HepG2 (cell line): ENCODE measurements around the gene CENPB.

Source experiments
- EHMT2 ChIP-seq: fragments of 200-600 bp; sonication (generic); IDR thresholded peaks from 2 replicates; pipeline ENCODE4 v1.7.0; 2017; ENCODE audit warnings: antibody characterized with exemption, low read depth, low read length, borderline replicate concordance
- FOXJ3 ChIP-seq: sonication (generic); formaldehyde crosslinking; IDR thresholded peaks from 2 replicates; pipeline ENCODE4 v1.4.0; 2020; ENCODE audit warnings: missing genetic modification reagents, mild to moderate bottlenecking, borderline replicate concordance
- MIER3 ChIP-seq: IDR thresholded peaks from 2 replicates; pipeline ENCODE4 v1.6.1; 2016; ENCODE audit warnings: missing compliant biosample characterization, borderline replicate concordance
- MYC ChIP-seq: sonication (generic); formaldehyde crosslinking; IDR thresholded peaks from 2 replicates; pipeline ENCODE4 v1.9.0; 2021; ENCODE audit warnings: missing genetic modification reagents, borderline replicate concordance
- NR2F2 ChIP-seq: IDR thresholded peaks from 2 replicates; pipeline ENCODE4 v1.6.1; 2012; ENCODE audit warnings: low read depth, inconsistent platforms, borderline replicate concordance
- SUZ12 ChIP-seq: fragments of 150-350 bp; IDR thresholded peaks from 2 replicates; pipeline ENCODE4 v1.6.1; 2014; ENCODE audit warnings: low read depth, low read length
- USF2 ChIP-seq, 2 experiments: sonication (generic) in 1 of 2; formaldehyde crosslinking in 1 of 2; IDR thresholded peaks; 2 replicates each; pipeline versions ENCODE4 v1.5.1 to v1.6.1; 2011 to 2020; ENCODE audit warnings: borderline replicate concordance in 1 of 2, low read depth in 1 of 2, low read length in 1 of 2, mild to moderate bottlenecking in 1 of 2, missing genetic modification reagents in 1 of 2, moderate library complexity in 1 of 2
- ZBTB20 ChIP-seq: sonication (generic); formaldehyde crosslinking; IDR thresholded peaks from 2 replicates; pipeline ENCODE4 v1.8.1; 2023; ENCODE audit warnings: missing genetic modification reagents, low read depth, mild to moderate bottlenecking, borderline replicate concordance
- ZNF558 ChIP-seq: sonication (generic); formaldehyde crosslinking; IDR thresholded peaks from 2 replicates; pipeline ENCODE4 v1.9.0; 2022; ENCODE audit warnings: mild to moderate bottlenecking, missing genetic modification reagents, borderline replicate concordance
- TF ChIP-seq, protein P1 (sequence below): sonication (generic); formaldehyde crosslinking; IDR thresholded peaks from 2 replicates; pipeline ENCODE4 v1.4.0; 2020; ENCODE audit warnings: mild to moderate bottlenecking, missing genetic modification reagents
- TF ChIP-seq, protein P2 (sequence below): sonication (generic); formaldehyde crosslinking; IDR thresholded peaks from 2 replicates; pipeline ENCODE4 v1.5.0; 2020; ENCODE audit warnings: mild to moderate bottlenecking, missing genetic modification reagents, moderate library complexity
- TF ChIP-seq, protein P3 (sequence below): sonication (generic); formaldehyde crosslinking; IDR thresholded peaks from 2 replicates; pipeline ENCODE4 v1.4.0; 2020; ENCODE audit warnings: mild to moderate bottlenecking, low read depth, missing genetic modification reagents

DNA sequence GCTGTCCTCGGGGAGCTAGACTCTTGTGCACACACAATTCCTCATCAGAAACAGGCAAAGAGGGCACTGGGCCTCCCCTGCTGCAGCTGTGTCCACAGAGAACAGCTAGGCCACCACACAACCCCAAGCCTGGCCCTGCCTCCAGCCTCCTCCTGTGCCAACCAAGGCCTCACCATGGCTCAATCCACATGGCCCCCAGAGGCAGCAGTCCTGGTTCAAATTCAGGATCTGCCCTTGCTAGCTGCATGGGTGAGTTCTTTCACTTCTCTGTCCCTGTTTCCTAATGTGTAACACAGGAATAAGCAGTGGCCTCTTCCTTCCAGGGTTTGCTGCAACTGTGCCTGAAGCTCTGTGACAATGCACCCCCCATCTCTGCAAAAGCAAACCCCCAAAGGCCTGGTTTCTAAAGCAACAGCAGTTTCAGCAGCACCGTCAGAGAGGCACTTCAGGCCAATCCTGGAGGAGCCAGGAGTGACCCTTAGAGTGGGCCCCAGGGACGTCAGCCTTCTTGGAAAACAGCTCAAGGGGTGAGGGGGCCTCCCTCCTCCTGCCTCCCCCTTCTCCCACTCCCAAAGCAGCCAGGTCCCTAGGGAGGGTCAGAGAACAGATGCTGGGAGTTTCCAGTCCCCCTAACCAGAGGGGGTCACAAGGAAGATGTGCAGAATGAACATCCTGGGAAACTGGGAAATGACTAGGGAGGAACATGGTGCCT is 21.2 kb downstream of the CENPB start:
- TF ChIP-seq SUZ12 (no peak), EHMT2 (no peak), MIER3 (no peak), ZNF558 (CRISPR knock-in tag) (no peak), FOXJ3 (CRISPR knock-in tag) (no peak), ZBTB20 (CRISPR knock-in tag) (no peak), MYC (CRISPR knock-in tag) (no peak), USF2 (IDR thresholded peaks at IDR 0.05; ENCODE audit: low read depth, low read length) (no peak), USF2 (CRISPR knock-in tag; IDR thresholded peaks at IDR 0.05; ENCODE audit: borderline replicate concordance) (no peak), NR2F2 (no peak)
- TF ChIP-seq, protein P1, sequence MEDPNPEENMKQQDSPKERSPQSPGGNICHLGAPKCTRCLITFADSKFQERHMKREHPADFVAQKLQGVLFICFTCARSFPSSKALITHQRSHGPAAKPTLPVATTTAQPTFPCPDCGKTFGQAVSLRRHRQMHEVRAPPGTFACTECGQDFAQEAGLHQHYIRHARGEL (CRISPR knock-in tag) = no peak
- TF ChIP-seq, protein P2, sequence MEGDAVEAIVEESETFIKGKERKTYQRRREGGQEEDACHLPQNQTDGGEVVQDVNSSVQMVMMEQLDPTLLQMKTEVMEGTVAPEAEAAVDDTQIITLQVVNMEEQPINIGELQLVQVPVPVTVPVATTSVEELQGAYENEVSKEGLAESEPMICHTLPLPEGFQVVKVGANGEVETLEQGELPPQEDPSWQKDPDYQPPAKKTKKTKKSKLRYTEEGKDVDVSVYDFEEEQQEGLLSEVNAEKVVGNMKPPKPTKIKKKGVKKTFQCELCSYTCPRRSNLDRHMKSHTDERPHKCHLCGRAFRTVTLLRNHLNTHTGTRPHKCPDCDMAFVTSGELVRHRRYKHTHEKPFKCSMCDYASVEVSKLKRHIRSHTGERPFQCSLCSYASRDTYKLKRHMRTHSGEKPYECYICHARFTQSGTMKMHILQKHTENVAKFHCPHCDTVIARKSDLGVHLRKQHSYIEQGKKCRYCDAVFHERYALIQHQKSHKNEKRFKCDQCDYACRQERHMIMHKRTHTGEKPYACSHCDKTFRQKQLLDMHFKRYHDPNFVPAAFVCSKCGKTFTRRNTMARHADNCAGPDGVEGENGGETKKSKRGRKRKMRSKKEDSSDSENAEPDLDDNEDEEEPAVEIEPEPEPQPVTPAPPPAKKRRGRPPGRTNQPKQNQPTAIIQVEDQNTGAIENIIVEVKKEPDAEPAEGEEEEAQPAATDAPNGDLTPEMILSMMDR (CRISPR knock-in tag) = no peak
- TF ChIP-seq, protein P3, sequence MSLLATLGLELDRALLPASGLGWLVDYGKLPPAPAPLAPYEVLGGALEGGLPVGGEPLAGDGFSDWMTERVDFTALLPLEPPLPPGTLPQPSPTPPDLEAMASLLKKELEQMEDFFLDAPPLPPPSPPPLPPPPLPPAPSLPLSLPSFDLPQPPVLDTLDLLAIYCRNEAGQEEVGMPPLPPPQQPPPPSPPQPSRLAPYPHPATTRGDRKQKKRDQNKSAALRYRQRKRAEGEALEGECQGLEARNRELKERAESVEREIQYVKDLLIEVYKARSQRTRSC (CRISPR knock-in tag) = no peak
